GM18951 (cell line): Measurements from ENCODE around the gene WASF3.

Experiments
- POLR2A ChIP-seq: IDR thresholded peaks from 4 replicates; pipeline ENCODE4 v1.6.1; 2011; ENCODE audit warnings: mild to moderate bottlenecking; ENCODE audit not compliant: insufficient read length, insufficient read depth; ENCODE audit errors: extremely low read depth
- in situ Hi-C: fragments of 300-500 bp; cut with MboI; formaldehyde crosslinking; loops from one replicate; pipeline ENCODE4 v1.12.0; 2022; ENCODE audit warnings: low sequenced_read_pairs, mixed read lengths, inconsistent platforms; ENCODE audit not compliant: unreplicated experiment

WASF3 gene

GRCh38 chr13:26653310-26653709 is 95.8 kb downstream of the WASF3 start:
- no peak for TF ChIP-seq POLR2A
- in situ Hi-C loops, result no loop called here

GRCh38 chr13:26653842-26654241 is 96.4 kb downstream of the WASF3 start:
- TF ChIP-seq POLR2A, result no peak
- in situ Hi-C loops, result no loop called here

GRCh38 chr13:26656919-26657318 is 99.4 kb downstream of the WASF3 start:
- in situ Hi-C loops, result no loop called here
- TF ChIP-seq POLR2A, result no peak

GRCh38 chr13:26658448-26659385 is 101.2 kb downstream of the WASF3 start:
- no peak for TF ChIP-seq POLR2A
- in situ Hi-C loops, result no loop called here

GRCh38 chr13:26660185-26660584 is 102.7 kb downstream of the WASF3 start:
- in situ Hi-C loops, result no loop called here

GRCh38 chr13:26660766-26661165 is 103.3 kb downstream of the WASF3 start:
- in situ Hi-C loops, result no loop called here
- no peak for TF ChIP-seq POLR2A

More at GRCh38 chr13:26660185-26660584, 102.7 kb downstream of the WASF3 start:
- no peak for TF ChIP-seq POLR2A

- in situ Hi-C loops, result no loop called here
- TF ChIP-seq POLR2A, result no peak
Observed at GRCh38 chr13:26663791-26664190, 106.3 kb downstream of the WASF3 start.

- no peak for TF ChIP-seq POLR2A
- in situ Hi-C loops, result no loop called here
Observed at GRCh38 chr13:26664286-26664685, 106.8 kb downstream of the WASF3 start.

GRCh38 chr13:26664876-26665275 is 107.4 kb downstream of the WASF3 start:
- in situ Hi-C loops, result no loop called here
- TF ChIP-seq POLR2A, result no peak

GRCh38 chr13:26668357-26669146 is 111.1 kb downstream of the WASF3 start:
- TF ChIP-seq POLR2A, result no peak
- in situ Hi-C loops, result no loop called here

- TF ChIP-seq POLR2A, result no peak
- in situ Hi-C loops, result no loop called here
Observed at GRCh38 chr13:26673890-26674289, 116.4 kb downstream of the WASF3 start.

- in situ Hi-C loops, result loop anchor here (25.0 kb wide), 1 partner anchor 490 kb away; no protein-coding TSS in a partner anchor
- TF ChIP-seq POLR2A, result no peak
Observed at GRCh38 chr13:26677156-26677555, 119.7 kb downstream of the WASF3 start.

- in situ Hi-C loops, result loop anchor here (25.0 kb wide), 1 partner anchor 491 kb away; no protein-coding TSS in a partner anchor
- TF ChIP-seq POLR2A, result no peak
Observed at GRCh38 chr13:26678330-26678729, 120.8 kb downstream of the WASF3 start.
